Activated naive CD4-positive, alpha-beta T cell treated with anti-CD3 and anti-CD28 coated beads for 36 hours (primary cell): Measurements from ENCODE around the gene EBF4. TPM values are rescaled to one million over a fixed set of nuclear protein-coding genes. Genes with fewer than 3 reads are reported as not detected.

Source experiments
- CTCF ChIA-PET: fragments of 350-600 bp; sonication (Branson Sonifier 250); formaldehyde crosslinking; loops from one replicate; lab custom pipeline; 2021; ENCODE audit warnings: antibody characterized with exemption; lab: Charles Lee
- DNase-seq: peaks from one replicate; pipeline ENCODE4 v3.0.0-alpha.2; 2020
- H3K27ac Mint-ChIP-seq: one replicate; pipeline ENCODE4 v1.8.0; 2021; ENCODE audit warnings: mild to moderate bottlenecking, mixed read lengths
- H3K27me3 Mint-ChIP-seq: one replicate; pipeline ENCODE4 v1.8.0; 2021; ENCODE audit warnings: low read depth, mixed read lengths
- H3K36me3 Mint-ChIP-seq: one replicate; pipeline ENCODE4 v1.8.0; 2021; ENCODE audit warnings: low read depth, mixed read lengths
- H3K4me1 Mint-ChIP-seq: one replicate; pipeline ENCODE4 v1.8.0; 2021; ENCODE audit warnings: low read depth, mixed read lengths
- H3K4me3 Mint-ChIP-seq: one replicate; pipeline ENCODE4 v1.8.0; 2021; ENCODE audit warnings: mild to moderate bottlenecking, moderate library complexity, mixed read lengths
- H3K9me3 Mint-ChIP-seq: one replicate; pipeline ENCODE4 v1.8.0; 2021; ENCODE audit warnings: mixed read lengths
- intact Hi-C: fragments of 100-400 bp; cut with micrococcal nuclease; formaldehyde crosslinking; loops from one replicate; pipeline ENCODE4 v1.15.1; 2023
- total RNA-seq, 2 experiments: library from RNA; stranded (reverse); gene quantifications; one replicate each; pipeline ENCODE4 v1.2.3, GENCODE V29; 2021

EBF4 gene
- total RNA-seq, 2 experiments from 2014 or later, result 3.2 to 3.5 TPM

- Mint-ChIP-seq H3K27me3 (peaks cover 13% of the 10 kb centered on the region), H3K36me3 (no peaks in the 10 kb centered on the region), H3K9me3 (no peaks in the 10 kb centered on the region), H3K27ac (no peak overlapping the region), H3K4me3 (no peak overlapping the region), H3K4me1 (peaks cover 10% of the 10 kb centered on the region)
- CTCF ChIA-PET, result interaction anchor here (1.0 to 4.9 kb wide), 4 partner anchors 14 to 96 kb away, joined by 3 to 49 read pairs (median 8); no protein-coding TSS in a partner anchor
- DNase-seq, result peak; percentile 28
- intact Hi-C loops, result loop anchor here (1.0 to 2.0 kb wide), 2 partner anchors 96 to 245 kb away; no protein-coding TSS in a partner anchor
Observed at GRCh38 chr20:2756056-2756611, 63.6 kb downstream of the EBF4 start.

- Mint-ChIP-seq H3K27me3 (peaks cover 13% of the 10 kb centered on the region), H3K27ac (no peak overlapping the region), H3K36me3 (no peaks in the 10 kb centered on the region), H3K4me3 (no peak overlapping the region), H3K4me1 (peaks cover 10% of the 10 kb centered on the region), H3K9me3 (no peaks in the 10 kb centered on the region)
- DNase-seq, result no peak
- CTCF ChIA-PET, result no interaction called here
- intact Hi-C loops, result loop anchor here (2.0 kb wide), 1 partner anchor 244 kb away; no protein-coding TSS in a partner anchor
Observed at GRCh38 chr20:2757001-2757400, 64.4 kb downstream of the EBF4 start.

GRCh38 chr20:2757969-2758368, 65.4 kb downstream of the EBF4 start:
- intact Hi-C loops, result loop anchor here (2.0 kb wide), 1 partner anchor 243 kb away; no protein-coding TSS in a partner anchor
- peaks cover 11% of the 10 kb centered on the region for H3K27me3 Mint-ChIP-seq
- no peak overlapping the region for H3K27ac Mint-ChIP-seq
- H3K4me1 Mint-ChIP-seq, result peaks cover 8% of the 10 kb centered on the region
- DNase-seq, result no peak
- no peaks in the 10 kb centered on the region for H3K36me3 Mint-ChIP-seq
- H3K4me3 Mint-ChIP-seq, result no peak overlapping the region
- CTCF ChIA-PET, result no interaction called here
- no peaks in the 10 kb centered on the region for H3K9me3 Mint-ChIP-seq

GRCh38 chr20:2759143-2759542, 66.6 kb downstream of the EBF4 start:
- H3K4me1 Mint-ChIP-seq, result peaks cover 3% of the 10 kb centered on the region
- H3K9me3 Mint-ChIP-seq, result no peaks in the 10 kb centered on the region
- intact Hi-C loops, result no loop called here
- peaks cover 8% of the 10 kb centered on the region for H3K27me3 Mint-ChIP-seq
- CTCF ChIA-PET, result no interaction called here
- no peak overlapping the region for H3K27ac Mint-ChIP-seq
- H3K4me3 Mint-ChIP-seq, result no peak overlapping the region
- no peaks in the 10 kb centered on the region for H3K36me3 Mint-ChIP-seq
- no peak for DNase-seq

GRCh38 chr20:2759603-2760296, 67.2 kb downstream of the EBF4 start:
- H3K4me1 Mint-ChIP-seq, result peaks cover 3% of the 10 kb centered on the region
- CTCF ChIA-PET, result no interaction called here
- intact Hi-C loops, result no loop called here

GRCh38 chr20:2760297-2760951, 67.8 kb downstream of the EBF4 start:
- no peak for DNase-seq
- Mint-ChIP-seq H3K9me3 (no peaks in the 10 kb centered on the region), H3K4me3 (no peak overlapping the region), H3K27ac (no peak overlapping the region), H3K27me3 (peaks cover 8% of the 10 kb centered on the region), H3K36me3 (no peaks in the 10 kb centered on the region), H3K4me1 (peaks cover 3% of the 10 kb centered on the region)
- CTCF ChIA-PET, result interaction anchor here (0.6 kb wide), 1 partner anchor 26 kb away, joined by 3 read pairs; no protein-coding TSS in a partner anchor
- intact Hi-C loops, result no loop called here

More at GRCh38 chr20:2759603-2760296, 67.2 kb downstream of the EBF4 start:
- Mint-ChIP-seq H3K27ac (no peak overlapping the region), H3K27me3 (peaks cover 8% of the 10 kb centered on the region), H3K4me3 (no peak overlapping the region), H3K9me3 (no peaks in the 10 kb centered on the region), H3K36me3 (no peaks in the 10 kb centered on the region)
- no peak for DNase-seq

- H3K27ac Mint-ChIP-seq, result no peak overlapping the region
- no peak overlapping the region for H3K4me3 Mint-ChIP-seq
- intact Hi-C loops, result no loop called here
- no peaks in the 10 kb centered on the region for H3K9me3 Mint-ChIP-seq
- H3K4me1 Mint-ChIP-seq, result peaks cover 3% of the 10 kb centered on the region
- H3K27me3 Mint-ChIP-seq, result peaks cover 8% of the 10 kb centered on the region
- DNase-seq, result no peak
- CTCF ChIA-PET, result interaction anchor here (0.6 to 2.4 kb wide), 2 partner anchors 8 to 27 kb away, joined by 3 to 8 read pairs; no protein-coding TSS in a partner anchor
- no peaks in the 10 kb centered on the region for H3K36me3 Mint-ChIP-seq
Observed at GRCh38 chr20:2760952-2761305, 68.3 kb downstream of the EBF4 start.

GRCh38 chr20:2761885-2762284, 69.3 kb downstream of the EBF4 start:
- peaks cover 6% of the 10 kb centered on the region for H3K27me3 Mint-ChIP-seq

GRCh38 chr20:2762578-2763131, 70.1 kb downstream of the EBF4 start:
- H3K27me3 Mint-ChIP-seq, result peaks cover 10% of the 10 kb centered on the region

More at GRCh38 chr20:2761885-2762284, 69.3 kb downstream of the EBF4 start:
- no peaks in the 10 kb centered on the region for H3K4me1 Mint-ChIP-seq
- H3K4me3 Mint-ChIP-seq, result no peak overlapping the region
- H3K9me3 Mint-ChIP-seq, result no peaks in the 10 kb centered on the region
- CTCF ChIA-PET, result interaction anchor here (0.9 to 2.4 kb wide), 3 partner anchors 9 to 33 kb away, joined by 4 to 8 read pairs (median 4); no protein-coding TSS in a partner anchor
- H3K36me3 Mint-ChIP-seq, result no peaks in the 10 kb centered on the region
- H3K27ac Mint-ChIP-seq, result no peak overlapping the region
- intact Hi-C loops, result no loop called here
- DNase-seq, result no peak

GRCh38 chr20:2763186-2763585, 70.6 kb downstream of the EBF4 start:
- CTCF ChIA-PET, result interaction anchor here (1.0 to 2.4 kb wide), 2 partner anchors 10 to 11 kb away, joined by 4 to 8 read pairs; no protein-coding TSS in a partner anchor
- H3K4me3 Mint-ChIP-seq, result no peak overlapping the region
- H3K27ac Mint-ChIP-seq, result no peak overlapping the region
- no peaks in the 10 kb centered on the region for H3K36me3 Mint-ChIP-seq
- peaks cover 11% of the 10 kb centered on the region for H3K27me3 Mint-ChIP-seq
- intact Hi-C loops, result no loop called here
- H3K4me1 Mint-ChIP-seq, result no peaks in the 10 kb centered on the region
- no peak for DNase-seq
- H3K9me3 Mint-ChIP-seq, result no peaks in the 10 kb centered on the region

More at GRCh38 chr20:2762578-2763131, 70.1 kb downstream of the EBF4 start:
- intact Hi-C loops, result no loop called here
- H3K4me1 Mint-ChIP-seq, result no peaks in the 10 kb centered on the region
- H3K9me3 Mint-ChIP-seq, result no peaks in the 10 kb centered on the region
- CTCF ChIA-PET, result interaction anchor here (0.6 to 2.4 kb wide), 4 partner anchors 10 to 74 kb away, joined by 3 to 8 read pairs (median 4); no protein-coding TSS in a partner anchor
- no peak for DNase-seq
- no peak overlapping the region for H3K27ac Mint-ChIP-seq
- no peak overlapping the region for H3K4me3 Mint-ChIP-seq
- H3K36me3 Mint-ChIP-seq, result no peaks in the 10 kb centered on the region

GRCh38 chr20:2767768-2768631, 75.4 kb downstream of the EBF4 start:
- H3K36me3 Mint-ChIP-seq, result no peaks in the 10 kb centered on the region
- no peak overlapping the region for H3K4me3 Mint-ChIP-seq
- H3K27ac Mint-ChIP-seq, result no peak overlapping the region
- no peak for DNase-seq
- peaks cover 8% of the 10 kb centered on the region for H3K27me3 Mint-ChIP-seq
- intact Hi-C loops, result no loop called here
- CTCF ChIA-PET, result interaction anchor here (1.0 kb wide), 1 partner anchor 15 kb away, joined by 4 read pairs; no protein-coding TSS in a partner anchor
- no peaks in the 10 kb centered on the region for H3K4me1 Mint-ChIP-seq
- H3K9me3 Mint-ChIP-seq, result no peaks in the 10 kb centered on the region
